Lung (tissue), 12 donors: ENCODE results near the gene CNOT2. TPM values are rescaled to one million over a fixed set of nuclear protein-coding genes. Genes with fewer than 3 reads are reported as not detected.

ENCODE experiments used
- ATAC-seq: fragments of 200-7000 bp; cut with Tn5 transposase; one replicate; pipeline ENCODE4 v1.9.1; 2020; ENCODE audit warnings: moderate number of reproducible peaks; ENCODE audit not compliant: insufficient read depth, low FRiP score
- DNase-seq, 3 donors: peaks; one replicate each; pipeline ENCODE4 v3.0.0-alpha.2; 2013 to 2017
- H3K27ac ChIP-seq, 2 donors: one replicate each; pipeline ENCODE4 v1.5.1; 2013; ENCODE audit warnings: mild to moderate bottlenecking in 2 of 2, moderate library complexity in 2 of 2, control low read depth in 1 of 2, inconsistent platforms in 1 of 2, low read depth in 1 of 2, low read length in 1 of 2
- H3K27me3 ChIP-seq, 3 donors: one replicate each; pipeline ENCODE4 v1.5.1; 2013; ENCODE audit warnings: low read length in 2 of 3; ENCODE audit not compliant: control insufficient read depth in 3 of 3, insufficient read depth in 3 of 3
- H3K36me3 ChIP-seq, 4 donors: one replicate each; pipeline ENCODE4 v1.5.1; 2013; ENCODE audit warnings: low read length in 4 of 4, mild to moderate bottlenecking in 1 of 4, moderate library complexity in 1 of 4; ENCODE audit not compliant: control insufficient read depth in 4 of 4, insufficient read depth in 4 of 4
- H3K4me1 ChIP-seq, 5 donors: one replicate each; pipeline ENCODE4 v1.5.1; 2013; ENCODE audit warnings: low read length in 5 of 5, mild to moderate bottlenecking in 2 of 5, moderate library complexity in 1 of 5; ENCODE audit not compliant: control insufficient read depth in 5 of 5, insufficient read depth in 5 of 5
- H3K4me3 ChIP-seq: one replicate; pipeline ENCODE4 v1.5.1; 2013; ENCODE audit warnings: mild to moderate bottlenecking, control low read depth, moderate library complexity
- H3K9ac ChIP-seq, 2 donors: one replicate each; pipeline ENCODE4 v1.5.1; 2013; ENCODE audit warnings: low read length in 2 of 2, control low read depth in 1 of 2; ENCODE audit not compliant: insufficient read depth in 1 of 2
- H3K9me3 ChIP-seq, 4 donors: one replicate each; pipeline ENCODE4 v1.5.1; 2013; ENCODE audit warnings: low read length in 3 of 4, mild to moderate bottlenecking in 1 of 4, moderate library complexity in 1 of 4; ENCODE audit not compliant: control insufficient read depth in 4 of 4, insufficient read depth in 3 of 4
- whole genome bisulfite sequencing, 2 donors: extraction: QIAGEN DNeasy Blood & Tissue Kit; methylation state at CpG; one replicate each; pipeline ENCODE4 v1.1.7; 2013; 5-methylcytosine and 5-hydroxymethylcytosine counted together
- polyA plus RNA-seq, 2 donors: library from polyadenylated mRNA; stranded (reverse); fragments of 200-250 nt; gene quantifications; one replicate each; pipeline ENCODE4 v1.2.1, GENCODE V29; 2013
- total RNA-seq, 2 donors: library from RNA; depleted of rRNA in 1 of 2; stranded (reverse); fragments of >200 nt in 1 of 2; gene quantifications; one replicate each; pipeline ENCODE4 v1.2.1, GENCODE V29; 2014 to 2021
- TF ChIP-seq, protein P1 (sequence below): IDR thresholded peaks from 2 replicates; pipeline ENCODE4 v1.5.1; 2012; ENCODE audit warnings: mild to moderate bottlenecking; ENCODE audit errors: control extremely low read depth, extremely low read depth
- donor health status: control.
- donor health status: control.
- donor health status: Bipolar disorder and iron deficiency.
- donor health status: healthy.
- donor health status: DM: yes; HTN: yes; CAD: no.

The CNOT2 gene
- total and polyA plus RNA-seq, 4 donors = 21.9 to 243 (median 40.3) TPM

DNA sequence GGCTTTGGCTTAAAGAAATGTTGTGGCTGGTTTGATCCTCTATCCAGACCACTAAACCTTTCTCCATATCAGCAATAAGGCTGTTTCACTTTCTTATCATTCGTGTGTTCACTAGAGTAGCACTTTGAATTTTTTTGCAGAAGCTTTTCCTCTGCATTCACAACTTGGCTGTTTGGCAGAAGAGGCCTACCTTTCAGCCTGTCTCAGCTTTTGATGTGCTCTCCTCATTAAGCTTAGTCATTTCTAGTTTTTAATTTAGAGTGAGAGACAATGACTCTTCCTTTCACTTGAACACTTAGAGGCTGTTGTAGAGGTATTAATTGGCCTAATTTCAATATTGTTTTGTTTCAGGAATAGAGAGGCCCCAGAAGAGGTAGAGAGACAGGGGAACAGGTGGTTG, 136.6 kb downstream of the CNOT2 start:
- H3K9ac ChIP-seq = no peak overlapping the region
- H3K36me3 ChIP-seq = peaks cover 0 to 5% (median 1%) of the 10 kb centered on the region in 4 donors
- H3K4me1 ChIP-seq = no peaks in the 10 kb centered on the region
- TF ChIP-seq, protein P1, sequence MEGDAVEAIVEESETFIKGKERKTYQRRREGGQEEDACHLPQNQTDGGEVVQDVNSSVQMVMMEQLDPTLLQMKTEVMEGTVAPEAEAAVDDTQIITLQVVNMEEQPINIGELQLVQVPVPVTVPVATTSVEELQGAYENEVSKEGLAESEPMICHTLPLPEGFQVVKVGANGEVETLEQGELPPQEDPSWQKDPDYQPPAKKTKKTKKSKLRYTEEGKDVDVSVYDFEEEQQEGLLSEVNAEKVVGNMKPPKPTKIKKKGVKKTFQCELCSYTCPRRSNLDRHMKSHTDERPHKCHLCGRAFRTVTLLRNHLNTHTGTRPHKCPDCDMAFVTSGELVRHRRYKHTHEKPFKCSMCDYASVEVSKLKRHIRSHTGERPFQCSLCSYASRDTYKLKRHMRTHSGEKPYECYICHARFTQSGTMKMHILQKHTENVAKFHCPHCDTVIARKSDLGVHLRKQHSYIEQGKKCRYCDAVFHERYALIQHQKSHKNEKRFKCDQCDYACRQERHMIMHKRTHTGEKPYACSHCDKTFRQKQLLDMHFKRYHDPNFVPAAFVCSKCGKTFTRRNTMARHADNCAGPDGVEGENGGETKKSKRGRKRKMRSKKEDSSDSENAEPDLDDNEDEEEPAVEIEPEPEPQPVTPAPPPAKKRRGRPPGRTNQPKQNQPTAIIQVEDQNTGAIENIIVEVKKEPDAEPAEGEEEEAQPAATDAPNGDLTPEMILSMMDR = no peak
- H3K9me3 ChIP-seq = peaks cover 0 to 5% (median 2%) of the 10 kb centered on the region in 4 donors
- no peak overlapping the region for H3K4me3 ChIP-seq
- 84 to 96% methylated on average over 1 of the region's 1 CpG for WGBS, 2 donors
- DNase-seq (no peak), ATAC-seq (no peak)
- H3K27ac ChIP-seq = no peak overlapping the region
- no peaks in the 10 kb centered on the region for H3K27me3 ChIP-seq

DNA sequence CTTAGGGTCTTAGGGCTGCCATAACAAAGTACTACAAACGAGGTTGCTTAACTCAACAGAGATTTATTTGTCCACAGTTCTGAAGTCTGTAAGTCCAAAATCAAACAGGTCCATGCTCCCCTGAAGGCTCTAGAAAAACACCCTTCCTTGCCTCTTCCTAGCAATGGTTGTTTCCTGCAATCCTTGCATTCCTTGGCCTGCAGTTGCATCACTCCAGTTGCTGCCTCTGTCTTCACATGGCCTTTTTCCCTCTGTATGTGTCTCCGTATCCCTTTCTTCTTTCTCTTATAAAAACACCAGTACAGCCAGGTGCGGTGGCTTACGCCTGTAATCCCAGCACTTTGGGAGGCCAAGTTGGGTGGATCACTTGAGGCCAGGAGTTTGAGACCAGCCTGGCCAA, 140.3 kb downstream of the CNOT2 start:
- no peaks in the 10 kb centered on the region for H3K4me1 ChIP-seq
- H3K27me3 ChIP-seq = no peaks in the 10 kb centered on the region
- TF ChIP-seq, protein P1 = no peak
- H3K9ac ChIP-seq = no peak overlapping the region
- 94 to 96% methylated on average over 4 of the region's 4 CpGs for WGBS, 2 donors
- H3K4me3 ChIP-seq = no peak overlapping the region
- no peak overlapping the region for H3K27ac ChIP-seq
- peaks cover 0 to 5% (median 2%) of the 10 kb centered on the region in 4 donors for H3K9me3 ChIP-seq
- ATAC-seq = no peak
- peaks cover 0 to 5% (median 0%) of the 10 kb centered on the region in 4 donors for H3K36me3 ChIP-seq
- no peak for DNase-seq

- DNase-seq = no peak
- Histone ChIP-seq H3K9me3 (peaks cover 0 to 4% (median 2%) of the 10 kb centered on the region in 4 donors), H3K9ac (no peak overlapping the region), H3K27ac (no peak overlapping the region), H3K4me3 (no peak overlapping the region), H3K27me3 (no peaks in the 10 kb centered on the region), H3K36me3 (peaks cover 0 to 5% (median 0%) of the 10 kb centered on the region in 4 donors), H3K4me1 (no peaks in the 10 kb centered on the region)
- TF ChIP-seq, protein P1 = no peak
- WGBS, 2 donors = 88 to 89% methylated on average over 3 of the region's 3 CpGs
- ATAC-seq = no peak
These were observed 140.7 kb downstream of the CNOT2 start for GRCh38 chr12:70383886-70384285.

DNA sequence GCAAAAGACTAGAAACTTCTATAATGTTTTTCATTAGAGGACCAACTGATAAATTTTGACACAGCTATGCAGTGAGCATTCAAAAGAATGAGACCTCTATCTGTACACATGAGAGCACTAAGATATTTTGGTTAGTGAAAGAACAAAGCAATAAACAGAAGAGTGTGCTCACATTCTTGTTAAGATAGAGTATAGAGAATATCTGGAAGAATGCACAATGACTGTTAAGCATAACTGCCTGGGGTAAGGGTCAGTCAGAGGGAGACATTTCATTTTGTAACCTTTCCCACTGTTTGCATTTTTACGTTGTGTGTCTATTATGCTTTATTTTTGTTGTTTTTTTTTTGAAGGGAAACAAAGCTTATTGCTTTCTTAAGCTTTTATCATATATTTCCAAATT, 143.5 kb downstream of the CNOT2 start:
- DNase-seq = no peak
- Histone ChIP-seq H3K4me1 (no peaks in the 10 kb centered on the region), H3K27ac (no peak overlapping the region), H3K27me3 (no peaks in the 10 kb centered on the region), H3K9me3 (peaks cover 0 to 7% (median 0%) of the 10 kb centered on the region in 4 donors), H3K4me3 (no peak overlapping the region), H3K9ac (no peak overlapping the region), H3K36me3 (peaks cover 0 to 6% (median 0%) of the 10 kb centered on the region in 4 donors)
- ATAC-seq = no peak
- 93 to 100% methylated on average over 1 of the region's 1 CpG for WGBS, 2 donors
- TF ChIP-seq, protein P1 = no peak
